C4-2B (cell line): ENCODE results near the gene SLC49A3.

Source experiments
- ZFX ChIP-seq: fragments of 450-650 bp; IDR thresholded peaks from 2 replicates; pipeline ENCODE4 v1.6.1; 2017
- TF ChIP-seq, protein P1 (sequence below): fragments of 450-650 bp; conservative IDR thresholded peaks from 2 replicates; pipeline ENCODE4 v1.5.1; 2017; ENCODE audit warnings: mild to moderate bottlenecking

DNA sequence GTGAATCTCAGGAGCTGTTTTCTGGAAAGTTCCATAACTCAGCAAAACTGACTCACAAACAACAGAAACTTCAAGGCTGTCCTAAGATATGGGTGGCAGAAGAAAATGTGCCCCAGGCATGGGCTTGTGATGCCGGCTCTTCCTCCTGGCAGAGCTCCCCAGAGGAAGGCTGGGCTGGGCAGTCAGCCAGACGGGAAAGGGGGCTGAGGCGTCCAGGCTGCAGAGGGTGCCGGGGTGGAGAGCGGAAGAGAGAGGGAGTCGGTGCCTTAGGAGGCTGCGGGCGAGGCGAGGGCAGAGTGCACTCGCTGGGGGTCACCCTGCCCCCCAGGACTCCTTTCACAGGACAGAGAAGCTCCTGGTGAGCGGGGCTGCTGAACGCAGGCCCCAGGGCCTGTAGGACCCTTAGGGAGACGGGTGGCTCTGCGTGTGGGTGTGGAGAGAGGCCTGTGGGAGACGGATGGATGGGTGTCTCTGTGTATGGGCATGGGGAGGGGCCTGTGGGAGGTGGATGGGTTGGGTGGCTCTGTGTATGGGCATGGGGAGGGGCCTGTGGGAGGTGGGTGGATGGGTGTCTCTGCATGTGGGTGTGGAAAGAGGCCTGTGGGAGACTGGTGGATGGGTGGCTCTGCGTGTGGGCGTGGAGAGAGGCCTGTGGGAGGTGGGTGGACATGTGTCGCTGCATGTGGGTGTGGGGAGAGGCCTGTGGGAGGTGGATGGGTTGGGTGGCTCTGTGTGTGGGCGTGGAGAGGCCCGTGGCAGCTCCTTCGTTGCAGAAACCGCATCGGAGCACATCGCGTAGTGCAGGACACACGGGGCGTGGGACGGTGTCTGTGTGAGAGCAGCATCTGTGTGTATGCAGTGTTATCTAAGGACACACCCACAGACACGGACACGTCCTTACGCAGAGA, 32.6 kb upstream of the SLC49A3 start:
- TF ChIP-seq, protein P1, sequence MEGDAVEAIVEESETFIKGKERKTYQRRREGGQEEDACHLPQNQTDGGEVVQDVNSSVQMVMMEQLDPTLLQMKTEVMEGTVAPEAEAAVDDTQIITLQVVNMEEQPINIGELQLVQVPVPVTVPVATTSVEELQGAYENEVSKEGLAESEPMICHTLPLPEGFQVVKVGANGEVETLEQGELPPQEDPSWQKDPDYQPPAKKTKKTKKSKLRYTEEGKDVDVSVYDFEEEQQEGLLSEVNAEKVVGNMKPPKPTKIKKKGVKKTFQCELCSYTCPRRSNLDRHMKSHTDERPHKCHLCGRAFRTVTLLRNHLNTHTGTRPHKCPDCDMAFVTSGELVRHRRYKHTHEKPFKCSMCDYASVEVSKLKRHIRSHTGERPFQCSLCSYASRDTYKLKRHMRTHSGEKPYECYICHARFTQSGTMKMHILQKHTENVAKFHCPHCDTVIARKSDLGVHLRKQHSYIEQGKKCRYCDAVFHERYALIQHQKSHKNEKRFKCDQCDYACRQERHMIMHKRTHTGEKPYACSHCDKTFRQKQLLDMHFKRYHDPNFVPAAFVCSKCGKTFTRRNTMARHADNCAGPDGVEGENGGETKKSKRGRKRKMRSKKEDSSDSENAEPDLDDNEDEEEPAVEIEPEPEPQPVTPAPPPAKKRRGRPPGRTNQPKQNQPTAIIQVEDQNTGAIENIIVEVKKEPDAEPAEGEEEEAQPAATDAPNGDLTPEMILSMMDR = no peak
- TF ChIP-seq ZFX = no peak
